Pancreas (tissue), 10 donors: Measurements from ENCODE around the gene EDAR. TPM values are rescaled to one million over a fixed set of nuclear protein-coding genes. Genes with fewer than 3 reads are reported as not detected.

ENCODE experiments used
- ATAC-seq, 4 donors: fragments of 200-7000 bp; cut with Tn5 transposase; one replicate each; pipeline versions ENCODE4 v1.8.0 to v1.9.1; 2020; ENCODE audit warnings: mild to moderate bottlenecking in 4 of 4, moderate library complexity in 4 of 4
- DNase-seq, 6 donors: peaks; one replicate each; pipeline ENCODE4 v3.0.0-alpha.2; 2020
- FAIRE-seq: peaks from 2 replicates; lab custom pipeline; 2012; peaks lifted over from hg19 to GRCh38; lab: Jason Lieb, UNC
- H3K27ac ChIP-seq, 4 donors: fragments of 200-600 bp; sonication (generic); 1 replicate in 3 of 4; 2 replicates in 1 of 4; pipeline versions ENCODE4 v1.5.0 to v1.8.0; 2020
- H3K27me3 ChIP-seq, 4 donors: fragments of 200-600 bp; one replicate each; pipeline ENCODE4 v1.8.0; 2021
- H3K36me3 ChIP-seq, 3 donors: fragments of 200-600 bp; sonication (generic) in 1 of 3; one replicate each; pipeline versions ENCODE4 v1.5.0 to v1.8.0; 2020 to 2021
- H3K4me1 ChIP-seq, 3 donors: fragments of 200-600 bp; one replicate each; pipeline ENCODE4 v1.8.0; 2021
- H3K4me3 ChIP-seq, 4 donors: fragments of 200-600 bp; sonication (generic) in 2 of 4; one replicate each; pipeline versions ENCODE4 v1.5.0 to v1.8.0; 2020 to 2021
- H3K9me3 ChIP-seq, 4 donors: fragments of 200-600 bp; one replicate each; pipeline ENCODE4 v1.8.0; 2021
- WGBS, 2 donors: extraction: QIAGEN DNeasy Blood & Tissue Kit; methylation state at CpG; one replicate each; pipeline ENCODE4 v1.1.7; 2013; 5-methylcytosine and 5-hydroxymethylcytosine counted together
- intact Hi-C, 3 donors: fragments of 100-400 bp; cut with DNase I; formaldehyde crosslinking; loops; one replicate each; pipeline versions ENCODE4 v1.11.1 to v1.14.2; 2022
- polyA plus RNA-seq, 2 donors: library from polyadenylated mRNA; stranded (reverse); fragments of 200-250 nt; gene quantifications; one replicate each; pipeline ENCODE4 v1.2.3, GENCODE V29; 2013
- total RNA-seq, 6 donors: library from RNA; stranded (reverse); fragmentation: NEBNext Ultra II Directional in 4 of 6; extraction: Animal tissue kit (Norgen Biotek cat#: 25700) in 4 of 6; gene quantifications; one replicate each; pipeline versions ENCODE4 v1.2.1 to v1.2.4, GENCODE V29; 2021 to 2023
- TF ChIP-seq, protein P1 (sequence below), 4 donors: fragments of 200-600 bp; sonication (generic) in 3 of 4; IDR thresholded peaks; one replicate each; pipeline versions ENCODE4 v1.5.0 to v1.8.0; 2021; ENCODE audit warnings: antibody characterized with exemption in 4 of 4
- donor health status: healthy with polysubstance abuse.
- donor health status: DM: no; HTN: no; CAD: no; lungs with moderate emphysema.
- donor health status: DM: no; HTN: no; CAD: no.
- donor health status: control.
- donor health status: control.
- donor health status: Bipolar disorder and iron deficiency.
- donor health status: DM: yes; HTN: yes; CAD: no.
- donor health status: DM: no; HTN: no; CAD: no.
- donor health status: DM: no; HTN: no; CAD: no.
- donor health status: DM: yes; HTN: yes; CAD: no.

The EDAR gene
- total and polyA plus RNA-seq, 8 donors: 0.05 to 0.41 (median 0.12) TPM

DNA sequence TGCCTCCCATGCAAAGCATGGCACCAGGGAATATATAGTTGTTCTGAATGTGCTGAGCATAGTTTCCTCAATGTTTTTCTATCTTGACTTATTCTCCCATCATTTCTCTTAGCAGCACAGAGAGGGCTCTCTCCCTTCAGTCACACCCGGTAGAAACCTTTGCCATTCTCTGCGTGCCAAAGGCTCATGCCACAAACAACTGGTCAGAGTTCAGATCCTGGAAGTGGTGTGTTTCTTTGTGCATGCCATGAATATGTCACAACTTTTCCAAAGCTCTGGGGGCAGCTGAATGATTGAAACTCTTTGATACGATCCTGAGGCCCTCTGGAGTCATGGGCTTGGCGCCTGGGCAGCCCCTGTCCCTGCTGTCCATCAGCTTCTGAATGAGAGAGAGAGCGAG, 28.0 kb upstream of the EDAR start:
- H3K27me3 ChIP-seq: no peaks in the 10 kb centered on the region
- TF ChIP-seq, protein P1, sequence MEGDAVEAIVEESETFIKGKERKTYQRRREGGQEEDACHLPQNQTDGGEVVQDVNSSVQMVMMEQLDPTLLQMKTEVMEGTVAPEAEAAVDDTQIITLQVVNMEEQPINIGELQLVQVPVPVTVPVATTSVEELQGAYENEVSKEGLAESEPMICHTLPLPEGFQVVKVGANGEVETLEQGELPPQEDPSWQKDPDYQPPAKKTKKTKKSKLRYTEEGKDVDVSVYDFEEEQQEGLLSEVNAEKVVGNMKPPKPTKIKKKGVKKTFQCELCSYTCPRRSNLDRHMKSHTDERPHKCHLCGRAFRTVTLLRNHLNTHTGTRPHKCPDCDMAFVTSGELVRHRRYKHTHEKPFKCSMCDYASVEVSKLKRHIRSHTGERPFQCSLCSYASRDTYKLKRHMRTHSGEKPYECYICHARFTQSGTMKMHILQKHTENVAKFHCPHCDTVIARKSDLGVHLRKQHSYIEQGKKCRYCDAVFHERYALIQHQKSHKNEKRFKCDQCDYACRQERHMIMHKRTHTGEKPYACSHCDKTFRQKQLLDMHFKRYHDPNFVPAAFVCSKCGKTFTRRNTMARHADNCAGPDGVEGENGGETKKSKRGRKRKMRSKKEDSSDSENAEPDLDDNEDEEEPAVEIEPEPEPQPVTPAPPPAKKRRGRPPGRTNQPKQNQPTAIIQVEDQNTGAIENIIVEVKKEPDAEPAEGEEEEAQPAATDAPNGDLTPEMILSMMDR (IDR thresholded peaks at IDR 0.05): no peak
- no peaks in the 10 kb centered on the region for H3K36me3 ChIP-seq
- no peaks in the 10 kb centered on the region for H3K9me3 ChIP-seq
- H3K4me3 ChIP-seq: no peak overlapping the region
- ATAC-seq (no peak), FAIRE-seq (no peak), DNase-seq (no peak)
- no peak overlapping the region for H3K27ac ChIP-seq
- intact Hi-C loops: no loop called here
- no peaks in the 10 kb centered on the region for H3K4me1 ChIP-seq
- 62 to 75% methylated on average over 5 of the region's 5 CpGs for WGBS, 2 donors

DNA sequence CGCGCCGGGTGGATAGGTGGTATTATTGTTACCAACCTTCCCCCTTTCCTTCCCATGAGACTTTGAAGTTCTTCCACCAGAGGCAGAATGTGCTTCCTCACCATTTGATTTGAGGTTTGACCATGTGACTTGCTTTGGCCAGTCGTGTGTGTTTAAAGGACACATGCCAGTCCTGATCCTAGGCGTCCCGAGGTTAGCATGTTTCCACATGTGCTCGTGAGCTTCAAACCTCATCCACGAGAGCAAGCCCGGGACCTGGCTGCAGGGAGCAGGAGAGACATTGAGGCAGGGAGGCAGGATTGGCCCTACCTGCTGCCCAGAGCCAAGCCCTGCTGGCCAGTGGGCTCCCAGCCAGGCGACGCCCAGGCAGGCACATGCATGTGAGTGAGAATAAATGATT, 27.4 kb upstream of the EDAR start:
- 83 to 87% methylated on average over 11 of the region's 11 CpGs for WGBS, 2 donors
- ATAC-seq (no peak), FAIRE-seq (no peak)

DNA sequence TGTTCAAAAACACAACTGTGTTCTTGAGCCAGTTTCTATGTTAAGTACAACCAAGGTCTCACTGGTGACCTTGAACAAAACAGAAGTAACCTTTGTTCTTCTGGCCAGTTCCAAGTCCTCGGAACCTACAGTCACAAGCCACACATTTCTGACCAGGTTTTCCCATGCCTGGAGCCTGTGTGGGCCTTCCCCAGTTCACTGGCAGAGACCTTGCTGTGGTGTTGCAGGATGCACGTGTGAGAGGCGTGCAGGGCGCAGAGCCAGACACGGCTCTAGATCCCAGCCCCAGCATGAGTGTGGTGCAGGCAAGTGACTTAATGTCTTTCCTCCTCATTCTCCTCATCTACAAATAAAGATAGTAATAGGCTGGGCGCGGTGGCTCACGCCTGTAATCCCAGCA, 25.5 kb upstream of the EDAR start:
- Histone ChIP-seq H3K27ac (no peak overlapping the region), H3K27me3 (no peaks in the 10 kb centered on the region), H3K9me3 (no peaks in the 10 kb centered on the region), H3K4me1 (no peaks in the 10 kb centered on the region), H3K4me3 (no peak overlapping the region), H3K36me3 (no peaks in the 10 kb centered on the region)
- WGBS, 2 donors: 69 to 75% methylated on average over 8 of the region's 8 CpGs
- intact Hi-C loops: no loop called here
- ATAC-seq (peak in 1 of 4 donors; percentile 26), FAIRE-seq (no peak), DNase-seq (no peak)
- TF ChIP-seq, protein P1 (IDR thresholded peaks at IDR 0.05): no peak

More for the DNA sequence above, 27.4 kb upstream of the EDAR start:
- H3K27me3 ChIP-seq: no peaks in the 10 kb centered on the region
- no peak overlapping the region for H3K27ac ChIP-seq
- DNase-seq: no peak
- no peaks in the 10 kb centered on the region for H3K36me3 ChIP-seq
- H3K4me1 ChIP-seq: no peaks in the 10 kb centered on the region
- H3K9me3 ChIP-seq: no peaks in the 10 kb centered on the region
- no peak overlapping the region for H3K4me3 ChIP-seq
- TF ChIP-seq, protein P1 (IDR thresholded peaks at IDR 0.05): no peak
- intact Hi-C loops: no loop called here

DNA sequence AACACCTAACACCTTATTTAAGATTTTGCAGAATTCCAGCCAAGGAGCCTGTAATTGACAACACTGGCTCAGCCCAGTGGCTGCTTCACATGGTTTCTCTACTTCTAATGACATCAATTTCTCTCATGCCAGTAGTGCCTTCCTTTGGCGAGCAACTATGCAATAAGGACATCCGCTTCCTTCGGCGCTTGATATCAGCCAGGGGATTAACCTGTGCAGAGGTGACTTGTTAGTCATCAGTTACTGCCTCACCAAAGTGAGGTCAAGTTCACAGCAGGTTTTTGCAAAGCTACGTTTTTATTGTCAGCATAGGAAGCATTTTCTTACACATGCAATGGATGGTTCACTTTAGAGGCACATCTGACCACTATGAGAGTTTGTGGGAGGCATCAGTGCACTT, 24.0 kb upstream of the EDAR start:
- ATAC-seq (no peak), DNase-seq (no peak), FAIRE-seq (no peak)
- intact Hi-C loops: no loop called here
- H3K27ac ChIP-seq: no peak overlapping the region
- H3K36me3 ChIP-seq: no peaks in the 10 kb centered on the region
- no peaks in the 10 kb centered on the region for H3K4me1 ChIP-seq
- no peak overlapping the region for H3K4me3 ChIP-seq
- no peaks in the 10 kb centered on the region for H3K27me3 ChIP-seq
- no peaks in the 10 kb centered on the region for H3K9me3 ChIP-seq
- TF ChIP-seq, protein P1 (IDR thresholded peaks at IDR 0.05): no peak
- 85% methylated on average over 5 of the region's 5 CpGs for WGBS, 2 donors

DNA sequence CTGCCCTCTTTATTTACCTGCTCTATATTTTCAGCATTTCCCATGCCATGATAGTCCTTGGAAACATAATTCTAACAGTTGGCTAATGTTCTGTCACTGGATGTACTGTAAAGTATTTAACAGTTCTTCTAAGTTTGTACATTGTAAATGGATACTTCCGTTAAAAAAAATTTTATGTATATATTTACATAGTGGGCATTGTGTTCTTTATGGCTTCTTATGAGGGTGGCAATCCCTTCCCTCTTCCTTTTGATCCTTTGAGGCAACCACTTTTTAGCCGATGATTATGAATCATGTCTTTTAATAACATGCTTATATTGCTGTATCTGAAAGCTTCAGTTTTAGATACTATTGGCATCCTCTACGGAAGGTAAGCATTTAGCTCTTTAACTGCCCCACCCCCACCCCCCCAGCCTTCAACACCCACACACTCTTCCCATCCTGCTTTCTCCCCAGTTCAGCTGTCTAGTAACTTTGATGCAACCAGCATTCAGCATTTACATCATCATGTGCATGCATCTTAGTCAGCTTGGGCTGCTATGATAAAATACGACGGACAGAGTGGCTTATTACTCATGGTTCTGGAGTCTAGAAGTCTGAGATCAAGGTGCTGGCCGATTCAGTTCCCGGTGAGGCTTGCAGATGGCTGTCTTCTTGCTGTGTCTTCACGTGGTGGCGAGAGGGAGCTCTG, 21.0 kb upstream of the EDAR start:
- 56 to 68% methylated on average over 9 of the region's 9 CpGs for WGBS, 2 donors
- FAIRE-seq: no peak
- intact Hi-C loops: no loop called here
- ATAC-seq: no peak
- H3K9me3 ChIP-seq: no peaks in the 10 kb centered on the region
- no peak for DNase-seq
- H3K36me3 ChIP-seq: no peaks in the 10 kb centered on the region
- H3K27me3 ChIP-seq: no peaks in the 10 kb centered on the region
- no peaks in the 10 kb centered on the region for H3K4me1 ChIP-seq
- no peak overlapping the region for H3K27ac ChIP-seq
- TF ChIP-seq, protein P1 (IDR thresholded peaks at IDR 0.05): no peak
- no peak overlapping the region for H3K4me3 ChIP-seq
